ENCODE measurements around the gene EPGN. TPM values are rescaled to one million over a fixed set of nuclear protein-coding genes. Genes with fewer than 3 reads are reported as not detected.

EPGN gene
- total and polyA plus RNA-seq, 2 of the 8 experiments (the other 6 are each of a cell fraction or from before 2014, with no cell fraction given), result not detected

DNA sequence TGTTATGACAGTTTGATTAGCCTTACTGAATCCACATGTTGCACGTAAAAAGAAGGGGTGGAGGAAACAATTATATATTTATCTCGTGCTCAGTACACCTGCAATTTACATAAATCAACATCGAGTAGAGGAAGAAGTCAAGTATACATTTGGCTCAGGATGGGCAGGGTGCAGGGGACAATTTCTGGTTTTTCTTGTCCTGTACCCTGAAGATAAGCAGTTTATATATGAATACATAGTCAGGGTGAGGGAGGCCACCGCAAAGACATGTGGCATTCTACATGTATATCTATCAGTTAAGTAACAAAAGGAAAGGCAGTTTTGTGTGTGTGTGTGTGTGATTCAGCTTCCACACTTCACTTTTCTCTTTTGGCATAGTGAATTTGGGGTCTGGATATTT is 45.6 kb downstream of the EPGN start (continued):
- TF ChIP-seq SUZ12 (IDR thresholded peaks at IDR 0.05; ENCODE audit: low read length), result no peak
- TF ChIP-seq KDM5A (IDR thresholded peaks at IDR 0.05; ENCODE audit: low read length), result no peak
- TF ChIP-seq TBP (IDR thresholded peaks at IDR 0.05; ENCODE audit: low read depth, low read length), result no peak

All from H1 (cell line).